Measurements from ENCODE around the gene NYNRIN. TPM values are rescaled to one million over a fixed set of nuclear protein-coding genes. Genes with fewer than 3 reads are reported as not detected.
A peak's percentile ranks its signal among the peaks of the same experiment; 100 is the strongest.

NYNRIN gene
- total and polyA plus RNA-seq, 12 donors: 3.6 to 9.0 (median 6.4) TPM

DNA sequence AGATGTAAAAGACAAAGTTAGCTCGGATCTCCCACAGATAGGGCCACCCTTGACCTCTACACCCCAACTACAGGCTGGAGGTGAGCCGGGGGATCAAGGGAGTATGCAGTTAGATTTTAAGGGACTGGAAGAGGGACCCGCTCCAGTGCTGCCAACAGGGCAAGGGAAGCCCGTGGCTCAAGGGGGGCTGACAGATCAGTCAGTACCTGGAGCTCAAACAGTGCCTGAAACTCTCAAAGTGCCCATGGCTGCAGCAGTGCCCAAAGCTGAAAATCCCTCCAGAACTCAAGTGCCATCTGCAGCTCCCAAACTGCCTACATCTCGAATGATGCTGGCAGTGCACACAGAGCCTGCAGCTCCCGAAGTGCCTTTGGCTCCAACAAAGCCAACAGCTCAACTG is 10.4 kb downstream of the NYNRIN start:
- Histone ChIP-seq H3K36me3 (peaks cover 0 to 80% (median 18%) of the 10 kb centered on the region in 9 donors), H3K4me1 (peaks cover 0 to 17% (median 5%) of the 10 kb centered on the region in 9 donors), H3K9me3 (no peaks in the 10 kb centered on the region), H3K27ac (no peak overlapping the region), H3K4me3 (no peak overlapping the region), H3K27me3 (no peaks in the 10 kb centered on the region)
- WGBS, 2 donors: 83 to 92% methylated on average over 6 of the region's 6 CpGs
- TF ChIP-seq, protein P1, sequence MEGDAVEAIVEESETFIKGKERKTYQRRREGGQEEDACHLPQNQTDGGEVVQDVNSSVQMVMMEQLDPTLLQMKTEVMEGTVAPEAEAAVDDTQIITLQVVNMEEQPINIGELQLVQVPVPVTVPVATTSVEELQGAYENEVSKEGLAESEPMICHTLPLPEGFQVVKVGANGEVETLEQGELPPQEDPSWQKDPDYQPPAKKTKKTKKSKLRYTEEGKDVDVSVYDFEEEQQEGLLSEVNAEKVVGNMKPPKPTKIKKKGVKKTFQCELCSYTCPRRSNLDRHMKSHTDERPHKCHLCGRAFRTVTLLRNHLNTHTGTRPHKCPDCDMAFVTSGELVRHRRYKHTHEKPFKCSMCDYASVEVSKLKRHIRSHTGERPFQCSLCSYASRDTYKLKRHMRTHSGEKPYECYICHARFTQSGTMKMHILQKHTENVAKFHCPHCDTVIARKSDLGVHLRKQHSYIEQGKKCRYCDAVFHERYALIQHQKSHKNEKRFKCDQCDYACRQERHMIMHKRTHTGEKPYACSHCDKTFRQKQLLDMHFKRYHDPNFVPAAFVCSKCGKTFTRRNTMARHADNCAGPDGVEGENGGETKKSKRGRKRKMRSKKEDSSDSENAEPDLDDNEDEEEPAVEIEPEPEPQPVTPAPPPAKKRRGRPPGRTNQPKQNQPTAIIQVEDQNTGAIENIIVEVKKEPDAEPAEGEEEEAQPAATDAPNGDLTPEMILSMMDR (IDR thresholded peaks at IDR 0.05): no peak
- DNase-seq (no peak), ATAC-seq (no peak)
- intact Hi-C loops (cut with DNase I): no loop called here

DNA sequence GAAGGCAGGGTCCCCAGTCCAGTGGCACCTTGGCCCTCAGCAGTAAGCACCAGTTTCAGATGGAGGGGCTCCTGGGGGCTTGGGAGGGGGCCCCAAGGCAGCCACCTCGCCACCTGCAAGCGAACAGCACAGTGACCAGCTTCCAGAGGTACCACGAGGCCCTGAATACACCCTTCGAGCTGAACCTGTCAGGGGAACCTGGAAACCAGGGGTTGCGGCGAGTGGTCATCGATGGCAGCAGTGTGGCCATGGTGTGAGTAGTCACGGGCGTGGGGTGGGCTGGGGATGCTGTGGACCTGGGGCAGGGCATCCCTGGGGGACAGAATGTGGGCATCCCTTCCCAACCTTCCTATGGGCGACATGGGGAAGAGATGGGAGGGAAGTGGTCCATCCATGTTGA is 11.2 kb downstream of the NYNRIN start:
- 92 to 95% methylated on average over 10 of the region's 10 CpGs for WGBS, 2 donors
- TF ChIP-seq, protein P1 (IDR thresholded peaks at IDR 0.05): no peak
- ATAC-seq: no peak
- no peak for DNase-seq
- H3K27ac ChIP-seq: no peak overlapping the region
- H3K9me3 ChIP-seq: no peaks in the 10 kb centered on the region
- H3K27me3 ChIP-seq: no peaks in the 10 kb centered on the region
- H3K4me1 ChIP-seq: peaks cover 0 to 12% (median 0%) of the 10 kb centered on the region in 9 donors
- no peak overlapping the region for H3K4me3 ChIP-seq
- intact Hi-C loops (cut with DNase I): loop anchor here in 4 of 10 donors (5.0 to 10.0 kb wide), 4 partner anchors 38 to 78 kb away; partner anchors contain the start of gene NFATC4 (in 2 of the 4)
- H3K36me3 ChIP-seq: peaks cover 0 to 83% (median 24%) of the 10 kb centered on the region in 9 donors

- Histone ChIP-seq H3K4me1 (peaks cover 0 to 9% (median 0%) of the 10 kb centered on the region in 9 donors), H3K27ac (no peak overlapping the region), H3K9me3 (no peaks in the 10 kb centered on the region), H3K4me3 (no peak overlapping the region), H3K36me3 (peaks cover 0 to 86% (median 24%) of the 10 kb centered on the region in 9 donors), H3K27me3 (no peaks in the 10 kb centered on the region)
- 72 to 73% methylated on average over 16 of the region's 16 CpGs for WGBS, 2 donors
- TF ChIP-seq, protein P1 (IDR thresholded peaks at IDR 0.05): peak; percentile 19 to 74 (median 63)
- intact Hi-C loops (cut with DNase I): loop anchor here in 4 of 10 donors (5.0 to 10.0 kb wide), 4 partner anchors 39 to 79 kb away; partner anchors contain the start of gene NFATC4 (in 2 of the 4)
- peak in 4 of 8 donors; percentile 23 to 45 (median 34) for ATAC-seq
- no peak for DNase-seq
Observed at GRCh38 chr14:24411443-24412389, 12.9 kb downstream of the NYNRIN start.

DNA sequence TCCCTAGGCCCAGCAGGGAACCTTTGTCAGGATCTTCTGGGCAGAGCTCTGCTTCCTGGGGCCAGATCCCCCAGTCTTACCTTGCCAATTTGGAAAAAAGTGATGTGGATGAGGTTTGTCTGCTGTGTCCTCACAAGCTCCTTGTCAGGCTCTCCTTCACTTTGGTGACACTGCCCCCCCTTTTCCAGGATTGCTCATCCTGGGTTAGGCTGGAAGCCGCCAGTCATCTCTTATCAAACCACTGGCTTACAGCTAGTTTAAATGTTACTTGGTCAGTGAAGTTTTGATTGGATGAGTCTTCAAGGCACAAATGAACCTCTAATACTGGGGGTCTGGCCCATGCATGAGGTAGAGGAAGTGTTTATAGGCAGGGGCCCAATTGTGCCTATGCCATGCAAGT is 15.3 kb downstream of the NYNRIN start:
- H3K4me1 ChIP-seq: peaks cover 0 to 19% (median 7%) of the 10 kb centered on the region in 9 donors
- H3K36me3 ChIP-seq: peaks cover 0 to 71% (median 15%) of the 10 kb centered on the region in 9 donors
- intact Hi-C loops (cut with DNase I): loop anchor here in 4 of 10 donors (5.0 to 10.0 kb wide), 4 partner anchors 42 to 82 kb away; partner anchors contain the start of gene NFATC4 (in 2 of the 4)
- TF ChIP-seq, protein P1 (IDR thresholded peaks at IDR 0.05): no peak
- ATAC-seq (no peak), DNase-seq (no peak)
- peaks cover 0 to 5% (median 0%) of the 10 kb centered on the region in 7 donors for H3K27me3 ChIP-seq
- WGBS, 2 donors: 93 to 100% methylated on average over 1 of the region's 1 CpG
- H3K9me3 ChIP-seq: no peaks in the 10 kb centered on the region
- no peak overlapping the region for H3K27ac ChIP-seq
- no peak overlapping the region for H3K4me3 ChIP-seq

All from heart right ventricle (tissue), 16 donors.